KG1 (cell line): ENCODE results near the gene SH3RF1.
"Not testable (repeated sequence)": the region's sequence is repeated elsewhere in the genome, so short reads cannot be mapped to it uniquely, and the experiment has no call there.

Experiments used
- DNase-seq: peaks from one replicate; lab custom pipeline; 2025; lab: John Stamatoyannopoulos, UW

SH3RF1 gene

DNA sequence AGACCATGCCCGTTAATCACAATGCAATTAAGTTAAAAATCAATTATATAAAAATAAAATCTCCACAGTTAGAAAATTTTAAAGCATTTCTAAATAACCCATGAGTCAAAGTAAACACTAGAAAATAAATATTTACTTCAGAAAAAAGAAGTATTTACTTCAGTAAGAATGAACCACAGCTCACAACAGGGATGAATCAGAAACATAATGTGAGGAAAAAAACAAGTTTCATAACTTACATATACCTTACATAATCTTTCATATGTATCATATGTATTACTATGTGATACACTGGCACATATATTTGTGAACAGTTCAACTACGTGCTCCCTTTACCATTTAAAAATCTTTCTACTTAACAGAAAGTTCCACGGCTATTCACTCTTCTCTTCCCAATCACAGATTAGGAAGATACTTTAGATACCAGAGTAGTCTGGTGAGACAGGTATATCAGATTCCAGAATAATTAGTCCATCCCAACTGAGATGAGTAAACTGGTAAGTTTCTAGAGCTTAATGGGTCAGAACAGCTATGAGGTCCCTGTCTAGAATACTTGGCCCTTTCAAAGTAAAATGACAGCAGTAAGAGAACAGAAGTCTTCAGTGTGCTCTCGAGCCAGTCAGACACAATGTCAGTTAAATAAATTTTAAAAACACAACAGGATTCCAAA is 70.3 kb downstream of the SH3RF1 start:
- DNase-seq: no peak

DNA sequence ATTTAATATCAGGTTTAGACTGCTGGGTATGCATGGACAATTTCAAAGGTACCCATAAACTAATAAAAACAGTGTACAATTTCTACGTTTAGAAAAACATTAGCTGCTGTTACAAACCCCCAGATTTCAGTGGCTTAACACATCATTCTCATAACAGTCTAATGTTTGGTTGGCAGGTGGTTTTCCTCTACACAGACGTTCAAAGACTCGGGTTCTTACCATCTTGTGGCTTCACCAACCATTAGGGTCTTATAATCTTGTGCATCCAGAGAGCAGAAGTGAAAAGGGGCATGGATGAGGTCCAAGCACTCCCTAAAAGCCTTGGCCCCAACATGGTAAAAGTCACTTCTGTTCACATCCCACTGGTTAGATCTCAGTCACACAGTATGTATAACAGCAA is 71.6 kb downstream of the SH3RF1 start:
- no peak for DNase-seq

DNA sequence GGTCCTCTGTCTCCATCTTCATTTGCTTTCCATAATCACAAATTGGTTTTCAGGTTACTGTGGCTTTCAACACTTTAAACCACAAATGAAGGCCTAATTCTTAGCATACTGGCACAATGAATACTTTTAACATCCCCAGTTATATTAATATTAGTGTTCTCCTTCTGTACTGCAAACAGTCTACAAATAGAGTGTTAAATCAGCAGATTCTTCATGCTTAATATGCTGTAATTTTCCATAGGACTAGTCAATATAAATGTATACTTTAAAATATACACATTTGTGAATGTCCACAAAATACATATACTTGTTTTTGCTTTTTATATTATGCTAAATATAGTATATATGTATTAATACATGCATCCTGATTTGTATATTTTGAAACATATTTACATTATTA is 72.6 kb downstream of the SH3RF1 start:
- no peak for DNase-seq

DNA sequence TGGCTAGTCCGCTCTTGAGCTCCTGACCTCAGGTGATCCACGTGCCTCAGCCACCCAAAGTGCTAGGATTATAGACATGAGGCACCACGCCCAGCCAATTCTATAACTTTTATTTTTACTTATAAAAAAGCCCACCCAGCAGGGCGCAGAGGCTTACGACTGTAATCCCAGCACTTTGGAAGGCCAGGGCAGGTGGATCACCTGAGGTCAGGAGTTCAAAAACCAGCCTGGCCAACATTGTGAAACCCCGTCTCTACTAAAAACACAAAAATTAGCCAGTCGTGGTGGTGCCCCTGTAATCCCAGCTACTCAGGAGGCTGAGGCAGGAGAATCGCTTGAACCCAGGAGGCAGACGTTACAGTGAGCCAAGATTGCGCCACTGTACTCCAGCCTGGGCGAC is 73.5 kb downstream of the SH3RF1 start:
- not testable (repeated sequence) for DNase-seq

DNA sequence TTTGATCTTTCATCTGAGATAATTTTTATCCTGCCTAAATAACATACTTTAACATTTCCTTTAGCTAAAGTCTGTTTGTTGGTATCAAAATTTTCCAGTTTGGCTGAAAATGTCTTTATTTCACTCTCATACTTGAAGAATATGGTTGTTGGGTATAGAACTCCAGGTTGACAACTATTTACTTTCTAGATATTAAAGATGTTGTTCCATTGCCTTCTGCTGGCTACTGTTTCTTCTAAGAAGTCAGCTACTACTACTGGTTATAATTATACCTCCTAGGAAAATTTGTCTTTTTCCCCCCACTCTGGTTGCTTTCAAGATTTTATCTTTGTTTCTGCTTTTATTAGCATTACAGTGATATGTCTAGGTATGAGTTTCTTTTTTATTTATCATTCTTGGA is 75.7 kb downstream of the SH3RF1 start:
- DNase-seq: no peak

DNA sequence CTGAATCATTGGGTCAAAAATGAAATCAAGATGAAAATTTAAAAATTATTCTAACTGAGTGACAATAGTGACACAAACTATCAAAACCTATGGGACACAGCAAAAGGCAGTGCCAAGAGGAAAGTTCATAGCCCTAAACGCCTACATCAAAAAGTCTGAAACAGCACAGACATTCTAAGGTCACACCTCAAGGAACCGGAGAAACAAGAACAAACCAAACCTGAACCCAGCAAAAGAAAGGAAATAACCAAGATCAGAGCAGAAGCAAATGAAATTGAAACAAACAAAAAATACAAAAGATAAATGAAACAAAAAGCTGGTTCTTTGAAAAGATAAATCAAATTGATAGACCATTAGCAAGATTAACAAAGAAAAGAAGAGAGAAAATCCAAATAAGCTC is 80.8 kb downstream of the SH3RF1 start:
- not testable (repeated sequence) for DNase-seq

DNA sequence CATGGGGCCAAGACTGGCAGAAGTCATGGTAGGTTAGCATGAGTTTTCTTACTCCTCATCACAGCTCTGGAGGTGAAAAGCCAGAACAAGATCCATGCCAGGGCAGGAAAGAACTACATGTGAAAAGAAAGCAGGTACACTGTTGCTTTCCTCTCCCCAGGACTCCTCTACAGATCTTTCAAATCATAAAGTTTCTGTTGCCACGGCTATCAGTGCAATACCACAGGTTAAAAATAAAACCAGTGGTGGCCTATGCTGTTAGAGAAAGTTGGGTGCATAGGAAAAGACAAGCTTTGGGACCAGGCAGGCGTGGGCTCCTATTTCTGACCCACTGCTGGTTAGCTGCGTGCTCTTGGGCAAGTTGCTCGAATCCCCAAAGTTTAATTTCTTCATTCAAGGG is 81.4 kb downstream of the SH3RF1 start:
- no peak for DNase-seq

DNA sequence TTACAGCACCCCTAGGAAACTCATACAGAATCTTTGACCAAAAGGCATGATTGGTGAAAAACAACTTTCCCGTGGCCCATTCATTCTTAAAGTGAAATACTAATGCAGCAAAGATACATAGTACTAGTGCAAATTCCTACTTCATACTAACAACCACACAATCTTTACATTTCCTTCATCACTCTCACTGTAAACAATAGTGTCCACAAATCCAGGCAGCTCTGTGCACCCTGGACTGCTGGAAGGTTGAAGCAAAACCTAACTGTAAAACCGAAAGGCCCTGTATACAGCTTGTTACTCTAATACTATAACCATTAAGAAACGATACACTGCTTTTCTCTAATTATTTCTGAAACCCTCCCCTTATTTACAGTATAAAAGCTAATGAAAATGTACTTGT is 82.6 kb downstream of the SH3RF1 start:
- DNase-seq: no peak

DNA sequence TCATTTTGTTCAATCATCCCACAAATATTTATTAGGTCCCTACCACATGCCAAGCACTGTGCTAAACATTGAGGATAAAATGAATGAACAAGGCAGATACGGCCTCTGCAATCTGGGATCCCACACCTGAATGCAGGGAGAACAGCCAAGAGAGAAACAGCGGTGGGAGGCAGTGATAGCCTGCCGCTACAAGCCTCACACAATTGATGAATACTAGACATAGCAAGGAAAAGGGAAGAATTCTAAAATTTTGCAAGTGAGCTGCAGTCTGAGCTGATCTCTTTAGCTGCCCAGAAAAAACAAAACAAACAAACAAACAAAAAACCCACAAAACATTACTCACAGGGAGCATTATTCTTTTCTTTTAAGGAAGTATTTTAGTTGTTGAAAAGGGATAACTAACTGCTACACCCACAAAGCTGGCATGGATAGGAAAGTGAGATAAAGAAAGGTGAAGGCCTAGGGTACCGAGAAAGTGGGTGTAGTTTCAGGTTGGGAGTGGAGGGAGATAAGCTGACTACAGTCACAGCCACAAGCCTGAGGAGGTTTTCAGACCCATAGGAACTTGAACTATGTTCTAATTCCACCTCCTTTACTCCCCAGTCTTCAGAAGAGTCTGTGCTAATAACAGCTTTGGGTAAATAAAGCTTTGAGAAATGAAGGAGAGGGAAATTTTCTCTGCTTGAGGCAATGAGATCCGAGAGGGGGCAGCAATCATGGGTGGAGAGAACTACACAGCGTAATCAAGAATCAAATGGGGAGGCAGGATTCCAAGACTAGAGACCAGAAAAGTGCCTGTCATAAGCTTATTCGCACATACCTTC is 85.4 kb downstream of the SH3RF1 start:
- DNase-seq: no peak

DNA sequence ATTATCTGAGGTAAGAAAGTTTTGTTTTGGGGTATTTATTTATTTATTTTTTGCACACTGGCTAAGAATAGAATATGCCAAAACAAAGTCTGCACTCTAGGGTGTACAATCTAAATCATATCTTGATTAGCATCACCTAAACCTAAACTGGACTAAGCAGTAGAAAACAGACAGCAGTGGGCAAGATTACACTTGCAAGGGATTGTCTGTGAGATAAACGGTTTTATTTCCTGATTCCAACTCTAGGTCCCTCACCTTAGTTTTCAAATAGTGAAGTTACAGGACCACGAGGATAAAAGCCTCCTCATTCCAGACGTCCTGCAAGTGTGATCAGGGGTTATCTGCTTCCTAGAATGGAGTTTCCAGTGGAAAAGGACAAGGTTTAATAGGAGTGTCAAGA is 86.1 kb downstream of the SH3RF1 start:
- DNase-seq: no peak

DNA sequence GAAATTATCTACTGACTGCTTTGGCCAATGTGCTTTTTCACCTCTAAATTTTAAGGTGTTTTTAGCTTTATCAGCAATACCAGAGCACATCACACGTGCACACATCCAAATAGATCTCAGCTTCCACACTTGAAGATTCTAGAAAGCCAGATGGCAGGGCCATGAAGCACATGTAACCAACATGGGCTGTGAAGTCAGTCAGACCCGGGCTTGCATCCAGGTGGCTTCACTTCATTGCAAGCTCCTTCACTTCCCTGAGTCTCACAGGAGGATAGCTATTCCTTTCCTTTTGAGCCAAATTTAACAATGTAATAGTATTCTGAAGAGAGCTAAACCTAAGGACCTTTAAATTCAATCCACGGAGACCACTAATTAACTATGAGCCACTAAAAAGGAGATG is 86.5 kb downstream of the SH3RF1 start:
- DNase-seq: no peak

DNA sequence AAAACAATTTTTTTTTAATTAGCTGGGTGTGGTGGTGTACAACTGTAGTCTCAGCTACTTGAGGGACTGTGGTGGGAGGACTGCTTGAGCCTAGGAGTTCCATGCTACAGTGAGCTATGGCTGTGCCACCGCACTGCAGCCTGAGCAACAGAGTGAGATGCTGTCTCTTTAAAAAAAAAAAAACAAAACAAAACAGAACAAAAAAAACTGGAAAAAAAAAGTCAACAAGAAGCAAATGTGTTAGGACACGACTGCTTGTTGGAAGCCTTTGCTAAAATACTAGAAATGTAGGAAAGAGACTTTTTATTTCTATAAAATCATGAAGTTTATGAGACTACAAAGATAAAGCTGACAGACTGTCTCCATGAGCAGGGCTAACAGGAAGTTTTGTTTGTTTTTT is 87.2 kb downstream of the SH3RF1 start:
- DNase-seq: no peak

DNA sequence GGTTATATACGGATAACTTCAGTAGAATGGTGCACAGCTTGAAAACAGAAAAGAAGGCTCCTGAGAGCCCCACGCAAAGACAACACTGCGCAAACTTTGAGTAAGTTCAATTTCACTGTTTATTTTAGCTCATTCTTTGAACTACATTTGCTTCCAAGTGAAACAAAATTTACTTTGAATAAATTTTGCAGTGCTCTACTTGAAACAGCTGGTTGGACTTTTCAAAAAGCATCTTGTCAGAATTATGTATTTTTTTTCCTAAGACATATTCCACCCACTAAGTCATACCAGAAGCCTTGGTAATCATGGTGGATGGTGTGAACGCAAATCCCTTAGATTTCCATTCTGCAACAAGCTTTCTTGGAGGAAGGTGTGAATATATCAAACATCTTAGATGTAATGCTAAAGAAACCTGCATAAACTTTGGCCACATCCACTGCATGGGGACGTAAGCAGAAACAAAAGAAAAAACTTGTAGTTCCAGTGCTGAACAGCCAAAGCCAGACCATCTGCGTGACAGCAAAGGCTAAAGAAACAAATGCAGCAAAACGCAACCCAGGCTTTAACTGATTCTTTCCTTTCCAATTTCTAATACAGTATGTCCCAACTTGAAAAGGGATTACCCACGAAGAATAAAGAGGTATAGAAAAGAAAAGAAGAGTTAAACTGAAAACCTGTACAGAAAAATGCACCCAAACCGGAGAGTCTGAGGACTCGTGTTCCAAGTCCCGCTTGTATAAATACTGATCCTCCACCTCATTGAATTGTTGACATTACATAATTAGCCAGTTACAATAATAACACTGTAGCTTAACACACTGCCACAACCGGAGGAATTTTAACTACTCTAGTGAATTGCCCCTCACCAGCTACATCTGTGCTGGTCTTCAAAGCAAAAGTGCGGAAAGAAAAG is 90.9 kb downstream of the SH3RF1 start:
- DNase-seq: no peak

DNA sequence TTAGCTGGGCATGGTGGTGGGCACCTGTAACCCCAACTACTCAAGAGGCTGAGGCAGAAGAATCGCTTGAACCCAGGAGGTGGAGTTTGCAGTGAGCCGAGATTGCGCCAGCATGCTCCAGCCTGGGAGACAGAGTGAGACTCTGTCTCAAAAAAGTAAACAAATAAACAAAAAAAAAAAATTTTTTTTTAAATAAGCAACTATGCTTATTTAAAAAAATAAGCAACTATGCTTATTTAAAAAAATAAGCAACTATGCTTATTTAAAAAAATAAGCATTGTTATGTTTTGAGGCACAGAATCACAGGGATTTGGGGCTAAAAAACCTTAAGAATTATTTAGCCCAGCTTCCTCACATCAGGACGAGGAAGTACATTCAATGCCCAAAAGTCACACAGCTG is 92.7 kb downstream of the SH3RF1 start:
- DNase-seq: not testable (repeated sequence)

DNA sequence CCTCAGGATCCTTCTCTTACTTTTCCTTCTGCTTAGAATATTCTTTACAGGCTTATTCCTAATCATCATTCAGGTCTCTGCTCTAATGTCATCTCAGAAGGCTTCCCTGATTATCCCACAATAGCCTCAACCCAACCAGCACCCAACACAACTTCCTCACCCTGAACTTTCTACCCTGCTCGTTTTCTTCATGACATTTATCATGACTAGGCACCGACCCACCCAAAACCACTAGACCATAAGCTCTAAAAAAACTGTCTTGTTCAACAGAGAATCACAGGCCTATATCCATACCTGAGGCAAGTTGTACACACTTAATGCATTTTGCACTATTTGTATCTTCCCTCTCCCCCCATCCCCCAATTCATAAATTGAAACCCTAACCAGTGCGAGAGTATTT is 95.3 kb downstream of the SH3RF1 start:
- no peak for DNase-seq

DNA sequence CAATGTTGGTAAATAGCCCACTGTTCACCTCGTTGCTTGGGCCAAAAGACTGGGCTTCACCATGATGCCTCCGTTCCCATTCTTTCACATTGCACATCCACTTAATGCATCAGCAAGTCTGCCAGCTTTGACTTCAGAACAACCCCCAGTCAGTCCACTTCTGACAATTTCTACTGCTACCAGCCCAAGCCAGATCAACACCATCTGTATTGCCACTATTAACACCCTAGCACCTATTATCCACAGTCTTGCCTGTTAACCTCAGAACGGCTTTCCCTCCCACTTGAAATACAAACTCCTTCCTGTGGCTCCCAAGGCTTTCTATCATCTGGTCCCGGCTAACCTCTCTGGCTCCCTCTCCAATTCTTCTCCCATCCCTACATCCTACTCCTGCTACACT is 95.7 kb downstream of the SH3RF1 start:
- no peak for DNase-seq

DNA sequence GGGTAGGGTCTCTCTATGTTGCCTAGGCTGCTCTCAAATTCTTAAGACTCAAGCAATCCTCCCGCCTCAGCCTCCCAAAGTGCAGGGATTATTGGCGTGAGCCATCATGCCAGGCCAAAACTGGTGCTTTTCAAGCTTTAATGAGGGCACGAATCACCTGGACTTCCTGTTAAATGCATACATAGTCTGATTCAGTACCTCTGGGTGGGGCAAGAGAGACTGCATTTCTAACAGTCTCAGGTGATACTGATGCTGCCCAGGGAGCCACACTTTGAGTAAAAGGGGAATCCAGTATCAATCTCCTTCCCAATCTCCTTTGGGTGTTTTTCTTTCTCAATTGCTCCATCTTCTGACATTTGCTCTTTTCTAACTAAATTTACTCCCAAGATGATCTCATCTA is 96.5 kb downstream of the SH3RF1 start:
- no peak for DNase-seq

DNA sequence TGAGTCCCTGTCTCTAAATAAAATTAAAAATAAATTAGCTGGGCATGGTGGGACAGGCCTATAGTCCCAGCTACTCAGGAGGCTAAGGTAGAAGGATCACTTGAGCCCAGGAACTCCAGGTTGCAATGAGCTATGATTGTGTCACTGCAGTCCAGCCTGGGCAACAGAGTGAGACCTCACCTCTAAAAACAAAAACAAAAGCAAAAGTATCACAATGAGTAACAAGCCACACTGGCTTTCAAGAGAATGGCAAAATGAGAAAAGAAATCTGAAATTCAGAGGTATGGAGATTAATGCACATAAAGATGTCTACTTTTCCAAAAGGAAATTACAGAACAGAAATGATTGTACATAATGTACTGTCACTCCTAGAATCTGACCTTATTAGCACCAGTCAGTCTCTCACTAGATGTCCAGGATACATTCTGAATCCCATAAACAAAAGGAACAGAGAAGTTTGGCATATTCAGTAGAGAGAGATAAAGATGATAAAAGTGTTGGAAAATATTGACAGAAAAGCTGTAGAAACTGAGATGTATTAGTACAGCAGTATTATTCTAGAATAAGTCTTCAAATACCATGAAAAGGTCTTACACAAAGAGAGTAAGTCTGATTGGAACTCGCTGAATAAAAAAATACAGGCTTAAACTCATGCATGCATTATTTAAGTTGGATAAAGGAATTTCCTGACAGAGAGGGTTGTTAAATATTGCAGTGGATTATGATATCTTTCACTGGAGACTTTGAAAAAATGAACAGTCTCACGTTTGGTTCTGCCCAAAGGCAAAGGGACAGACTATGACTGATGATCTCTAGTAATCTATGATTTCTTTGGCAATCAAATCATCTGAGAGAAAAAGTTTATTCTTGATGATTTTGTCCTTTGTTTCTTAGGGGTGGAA is 102.5 kb downstream of the SH3RF1 start:
- no peak for DNase-seq

DNA sequence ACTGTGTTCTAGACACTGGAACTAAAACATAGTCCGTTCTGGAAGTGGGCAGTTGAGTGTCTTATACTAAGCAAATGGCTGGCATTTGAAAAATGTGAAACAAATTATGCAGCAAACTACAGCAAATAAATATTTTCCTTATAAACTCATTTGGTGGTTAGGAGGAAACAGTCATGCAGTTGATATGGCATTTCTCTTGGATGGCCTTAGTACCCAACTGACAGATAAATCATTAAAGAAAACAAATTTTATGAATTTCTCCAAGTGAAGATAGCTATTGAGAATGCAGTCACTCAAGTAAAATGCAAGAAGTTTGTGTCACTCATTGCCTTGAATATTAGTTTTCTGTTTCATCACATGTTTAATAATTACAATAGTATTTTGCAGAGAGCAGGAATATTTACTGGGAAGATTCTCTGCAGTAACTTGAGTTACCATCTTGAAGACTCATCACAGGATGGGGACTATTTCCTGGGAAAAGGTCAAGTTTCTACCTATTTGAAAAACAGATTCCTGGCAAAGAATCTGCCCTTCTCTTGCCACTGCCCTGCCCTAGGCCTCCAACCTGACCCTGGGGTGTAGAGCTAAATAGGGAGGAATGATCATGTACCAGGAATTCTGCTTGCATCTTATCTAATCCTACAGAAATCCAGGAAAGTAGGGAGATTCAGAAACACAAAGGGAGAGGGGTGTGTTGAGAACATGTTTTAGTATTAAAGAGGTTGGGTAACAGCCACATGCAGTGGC is 105.9 kb downstream of the SH3RF1 start:
- no peak for DNase-seq

DNA sequence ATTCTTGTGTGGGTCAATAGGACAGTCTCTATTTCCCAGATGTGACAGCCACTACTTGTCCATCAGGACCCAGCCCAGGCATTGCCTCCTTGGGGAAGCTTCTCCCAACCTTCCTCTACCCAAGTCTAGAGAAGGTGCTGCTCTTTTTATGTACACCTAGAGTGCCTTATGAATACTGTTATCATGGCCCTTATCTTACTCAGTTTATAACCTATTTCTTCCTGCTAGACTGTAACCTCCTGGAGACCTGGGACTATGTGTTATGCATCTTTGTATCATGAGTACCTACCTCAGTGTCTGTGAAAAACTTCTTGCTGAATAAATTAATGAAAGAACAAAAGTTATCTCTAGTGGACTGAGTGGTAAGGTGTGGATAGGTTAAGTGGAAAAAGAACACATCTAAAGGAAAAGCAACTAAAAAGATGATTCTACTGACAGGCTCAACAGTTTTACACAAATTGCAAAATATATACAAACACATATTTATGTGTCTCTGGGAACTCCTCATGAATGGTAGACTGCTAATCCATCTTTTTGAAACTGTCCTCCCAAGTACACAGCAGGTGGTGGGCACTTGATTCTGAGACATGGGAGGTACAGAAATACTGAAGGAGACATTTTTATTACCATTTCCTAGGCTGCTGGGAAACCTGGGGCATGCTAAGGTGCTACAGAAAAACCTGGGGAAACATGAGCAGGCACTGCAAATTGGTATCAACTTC is 106.6 kb downstream of the SH3RF1 start:
- DNase-seq: no peak
